Activated CD4-positive, alpha-beta T cell treated with anti-CD3 and anti-CD28 coated beads, Interleukin-2, amount 10 ng/mL, durations not matched to agents 24 days and 14 days (primary cell): Measurements from ENCODE around the gene INO80E. TPM values are rescaled to one million over a fixed set of nuclear protein-coding genes. Genes with fewer than 3 reads are reported as not detected.
"Not testable (repeated sequence)": the region's sequence is repeated elsewhere in the genome, so short reads cannot be mapped to it uniquely, and the experiment has no call there.

Experiments
- DNase-seq: peaks from one replicate; pipeline ENCODE4 v3.0.0; 2022
- H3K27ac Mint-ChIP-seq: one replicate; pipeline ENCODE4 v1.8.0; 2022; ENCODE audit warnings: mild to moderate bottlenecking, mixed read lengths
- H3K27me3 Mint-ChIP-seq: one replicate; pipeline ENCODE4 v1.8.0; 2022; ENCODE audit warnings: mixed read lengths
- H3K36me3 Mint-ChIP-seq: one replicate; pipeline ENCODE4 v1.8.0; 2022; ENCODE audit warnings: low read depth, mild to moderate bottlenecking, mixed read lengths
- H3K4me1 Mint-ChIP-seq: one replicate; pipeline ENCODE4 v1.8.0; 2021; ENCODE audit warnings: mixed read lengths
- H3K4me3 Mint-ChIP-seq: one replicate; pipeline ENCODE4 v1.8.0; 2022; ENCODE audit warnings: mild to moderate bottlenecking, moderate library complexity, mixed read lengths
- H3K9me3 Mint-ChIP-seq: one replicate; pipeline ENCODE4 v1.8.0; 2021; ENCODE audit warnings: mixed read lengths
- intact Hi-C: fragments of 100-400 bp; cut with micrococcal nuclease; formaldehyde crosslinking; loops from one replicate; pipeline ENCODE4 v1.15.1; 2023
- total RNA-seq: library from RNA; stranded (reverse); gene quantifications from 2 replicates; pipeline ENCODE4 v1.2.3, GENCODE V29; 2022

Gene INO80E
- total RNA-seq, 1 donor from 2014 or later: 133 TPM

DNA sequence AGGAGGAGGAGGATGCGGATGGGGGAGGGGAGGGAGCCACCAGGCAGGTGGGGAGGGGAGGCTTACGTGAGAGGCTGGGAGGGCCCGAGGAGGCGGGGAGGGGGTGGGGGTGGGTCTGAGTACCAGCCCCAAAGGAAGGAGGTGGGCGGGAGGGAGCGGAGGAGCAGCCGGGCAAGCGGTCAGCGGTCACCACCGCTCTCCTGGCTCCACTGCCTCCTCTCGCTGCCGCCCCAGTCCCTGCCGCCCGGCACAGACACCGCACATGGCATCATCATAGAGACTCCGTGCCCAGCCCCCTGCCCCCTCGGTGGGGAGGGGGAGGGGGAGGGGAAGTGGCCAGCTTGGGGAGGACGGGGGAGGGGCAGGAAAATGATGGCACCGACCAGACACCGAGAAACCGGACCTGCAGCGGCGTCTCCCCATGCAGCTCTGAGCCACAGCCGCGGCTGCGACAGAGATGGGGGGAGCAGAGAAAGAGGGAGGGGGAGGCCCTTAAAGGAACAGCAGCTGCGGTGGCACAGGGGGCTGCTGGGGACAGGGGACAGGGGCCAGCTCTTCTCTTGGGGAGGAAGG lies 34.9 kb downstream of the INO80E start, which contains the start of gene TLCD3B:
TSS of gene TLCD3B (minus strand) at position 431 of the 573 bp plus-strand sequence. CDS start 744 bp downstream, outside the sequence.
- no peaks in the 10 kb centered on the region for H3K36me3 Mint-ChIP-seq
- H3K27ac Mint-ChIP-seq: no peak within 1 kb of the TSS
- peaks cover 10% of the 10 kb centered on the region for H3K4me1 Mint-ChIP-seq
- intact Hi-C loops: no loop called here
- no peaks in the 10 kb centered on the region for H3K9me3 Mint-ChIP-seq
- peak; percentile 56 for DNase-seq
- peaks cover 55% of the 10 kb centered on the region for H3K27me3 Mint-ChIP-seq
- peak within 1 kb of the TSS; percentile 30 for H3K4me3 Mint-ChIP-seq

DNA sequence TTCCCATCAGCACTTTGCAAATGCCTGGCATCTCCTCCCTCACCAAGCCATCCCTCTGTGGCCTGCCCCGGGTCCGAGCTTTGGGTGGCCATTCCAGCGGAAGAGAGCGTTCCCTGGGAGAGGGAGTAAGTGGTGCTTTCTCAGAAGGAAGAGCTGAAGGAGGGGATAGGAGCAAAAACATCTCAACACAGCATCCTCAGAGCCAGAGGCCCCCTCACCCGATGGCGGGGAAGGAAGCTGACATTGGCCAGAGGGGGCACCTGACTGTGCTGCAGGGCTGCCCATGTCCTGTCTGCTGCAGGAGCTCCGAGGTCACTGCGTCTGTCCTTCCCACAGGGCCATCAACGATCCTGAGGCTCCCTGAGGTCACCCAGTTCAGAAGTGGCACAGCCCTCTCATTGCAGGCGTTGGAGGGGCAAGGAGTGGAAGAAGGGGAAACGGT lies 35.5 kb downstream of the INO80E start:
- peaks cover 56% of the 10 kb centered on the region for H3K27me3 Mint-ChIP-seq
- H3K4me1 Mint-ChIP-seq: peaks cover 10% of the 10 kb centered on the region
- no peak overlapping the region for H3K4me3 Mint-ChIP-seq
- H3K27ac Mint-ChIP-seq: no peak overlapping the region
- peak; percentile 57 for DNase-seq
- no peaks in the 10 kb centered on the region for H3K9me3 Mint-ChIP-seq
- H3K36me3 Mint-ChIP-seq: no peaks in the 10 kb centered on the region
- intact Hi-C loops: no loop called here

DNA sequence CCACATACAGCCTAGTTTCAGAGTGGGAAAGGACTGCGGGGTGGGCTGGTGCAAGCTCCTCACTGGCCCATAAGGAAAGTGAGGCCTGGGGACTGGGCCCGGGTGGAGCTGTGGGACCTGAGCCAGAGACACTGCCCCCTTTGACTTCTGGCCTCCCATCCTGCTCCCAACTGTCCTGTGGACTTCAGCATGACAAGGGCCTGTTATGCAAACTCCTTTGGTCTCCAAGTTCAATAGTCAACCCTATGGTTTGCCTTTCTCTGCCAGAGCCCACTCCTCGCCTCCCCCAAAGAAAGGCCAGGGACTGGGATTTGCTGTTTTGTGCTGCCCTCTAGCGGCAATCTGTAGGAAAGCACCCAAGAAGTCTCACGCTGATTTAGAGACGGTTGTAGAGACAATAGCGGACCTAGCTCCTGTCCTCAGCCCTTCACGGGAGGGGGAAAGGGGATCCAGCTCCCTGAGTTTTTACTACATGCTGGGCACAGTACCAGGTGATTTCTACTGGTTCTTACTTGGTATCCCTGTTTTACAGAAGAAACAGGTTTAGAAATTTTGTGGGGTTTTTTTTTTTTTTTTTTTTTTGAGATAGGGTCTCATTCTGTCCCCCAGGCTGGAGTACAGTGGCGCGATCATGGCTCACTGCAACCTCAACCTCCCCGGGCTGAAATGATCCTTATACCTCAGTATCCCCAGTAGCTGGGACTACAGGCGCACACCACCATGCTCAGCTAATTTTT lies 36.2 kb downstream of the INO80E start:
- H3K27ac Mint-ChIP-seq: peak overlapping the region; percentile 51
- intact Hi-C loops: no loop called here
- no peaks in the 10 kb centered on the region for H3K36me3 Mint-ChIP-seq
- H3K27me3 Mint-ChIP-seq: peaks cover 51% of the 10 kb centered on the region
- H3K9me3 Mint-ChIP-seq: no peaks in the 10 kb centered on the region
- no peak overlapping the region for H3K4me3 Mint-ChIP-seq
- DNase-seq: peak; percentile 90
- H3K4me1 Mint-ChIP-seq: peaks cover 10% of the 10 kb centered on the region

DNA sequence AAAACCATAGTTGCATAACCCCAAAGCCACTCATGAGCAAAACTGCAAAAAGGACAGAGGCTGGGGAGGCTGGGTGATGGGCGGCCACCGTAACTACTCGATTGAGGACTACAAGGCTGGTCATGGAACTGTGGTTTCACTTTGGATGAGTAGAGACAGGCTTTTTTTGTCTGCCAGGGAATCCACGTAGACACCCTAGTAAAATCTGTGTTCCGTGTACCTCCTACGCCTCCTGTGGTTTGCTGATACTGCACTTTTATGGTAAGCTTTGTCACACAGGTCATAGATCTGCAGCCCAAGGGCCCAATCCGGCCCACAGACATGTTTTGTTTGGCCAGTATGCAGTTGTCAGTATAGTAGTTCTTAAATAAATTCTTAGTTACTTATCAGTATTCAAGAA lies 37.2 kb downstream of the INO80E start:
- intact Hi-C loops: no loop called here
- Mint-ChIP-seq H3K4me3 (no peak overlapping the region), H3K36me3 (no peaks in the 10 kb centered on the region), H3K27ac (no peak overlapping the region), H3K9me3 (no peaks in the 10 kb centered on the region), H3K27me3 (peaks cover 48% of the 10 kb centered on the region), H3K4me1 (peaks cover 10% of the 10 kb centered on the region)
- DNase-seq: peak; percentile 56

DNA sequence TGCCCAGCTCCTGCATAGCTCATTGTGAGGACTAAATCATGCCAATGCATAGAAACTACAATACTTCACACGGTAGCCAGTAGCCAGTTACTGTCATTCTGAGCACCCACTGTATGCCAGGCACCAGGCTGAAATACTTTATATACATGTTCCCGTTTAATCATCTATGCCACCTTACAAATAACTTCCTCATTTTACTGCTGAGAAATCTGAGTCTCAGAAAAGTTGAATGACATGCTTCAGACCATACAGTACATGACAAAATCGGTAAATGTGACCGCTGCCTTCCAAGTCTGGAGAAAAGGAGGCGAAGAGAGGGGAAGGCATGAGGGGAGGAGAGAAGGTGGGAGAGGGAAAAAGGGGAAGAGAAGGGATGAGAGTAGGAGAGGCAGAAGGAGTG lies 44.2 kb downstream of the INO80E start:
- no peak overlapping the region for H3K4me3 Mint-ChIP-seq
- no peak for DNase-seq
- peaks cover 25% of the 10 kb centered on the region for H3K27me3 Mint-ChIP-seq
- peaks cover 3% of the 10 kb centered on the region for H3K4me1 Mint-ChIP-seq
- intact Hi-C loops: no loop called here
- no peak overlapping the region for H3K27ac Mint-ChIP-seq
- peaks cover 2% of the 10 kb centered on the region for H3K36me3 Mint-ChIP-seq
- no peaks in the 10 kb centered on the region for H3K9me3 Mint-ChIP-seq

DNA sequence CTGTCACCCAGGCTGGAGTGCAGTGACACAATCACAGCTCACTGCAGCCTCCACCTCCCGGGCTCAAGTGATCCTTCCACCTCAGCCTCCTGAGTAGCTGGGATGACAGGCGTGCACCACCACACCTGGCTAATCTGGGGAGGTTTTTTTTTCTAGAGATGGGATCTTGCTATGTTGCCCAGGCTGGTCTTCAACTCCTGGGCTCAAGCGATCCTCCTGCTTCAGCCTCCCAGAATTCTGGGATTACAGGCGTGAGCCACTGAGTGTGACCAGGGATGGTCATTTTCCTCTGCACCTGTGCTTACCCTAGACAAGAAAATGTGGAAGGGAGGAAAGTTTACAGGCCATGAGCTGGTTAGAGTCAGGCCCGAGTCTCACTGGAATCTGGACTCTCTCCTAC lies 44.6 kb downstream of the INO80E start:
- H3K4me3 Mint-ChIP-seq, H3K4me1 Mint-ChIP-seq, H3K9me3 Mint-ChIP-seq, intact Hi-C loops, H3K27ac Mint-ChIP-seq, H3K36me3 Mint-ChIP-seq, DNase-seq: not testable (repeated sequence)
- peaks cover 23% of the 10 kb centered on the region for H3K27me3 Mint-ChIP-seq

DNA sequence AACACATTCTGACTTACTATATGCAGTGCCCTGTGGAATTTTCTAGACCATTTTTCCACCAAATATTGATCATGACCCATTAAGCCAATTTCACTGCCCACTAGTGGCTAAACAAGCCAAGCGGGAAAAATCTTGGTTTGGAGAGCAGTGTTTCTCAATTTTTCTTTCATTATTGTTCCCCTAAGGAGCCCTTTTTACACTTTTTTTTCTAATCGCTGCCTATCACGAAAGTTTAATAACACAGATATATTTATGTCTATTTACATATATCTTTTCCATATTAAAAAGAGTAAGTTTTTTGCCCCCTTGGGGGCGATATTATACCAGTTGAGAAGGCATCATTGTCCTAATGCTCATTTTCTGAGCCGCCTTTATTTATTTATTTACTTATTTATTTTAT lies 45.8 kb downstream of the INO80E start:
- no peak for DNase-seq
- no peaks in the 10 kb centered on the region for H3K9me3 Mint-ChIP-seq
- intact Hi-C loops: no loop called here
- peaks cover 4% of the 10 kb centered on the region for H3K4me1 Mint-ChIP-seq
- H3K36me3 Mint-ChIP-seq: peaks cover 2% of the 10 kb centered on the region
- H3K4me3 Mint-ChIP-seq: no peak overlapping the region
- H3K27ac Mint-ChIP-seq: no peak overlapping the region
- H3K27me3 Mint-ChIP-seq: peaks cover 19% of the 10 kb centered on the region

DNA sequence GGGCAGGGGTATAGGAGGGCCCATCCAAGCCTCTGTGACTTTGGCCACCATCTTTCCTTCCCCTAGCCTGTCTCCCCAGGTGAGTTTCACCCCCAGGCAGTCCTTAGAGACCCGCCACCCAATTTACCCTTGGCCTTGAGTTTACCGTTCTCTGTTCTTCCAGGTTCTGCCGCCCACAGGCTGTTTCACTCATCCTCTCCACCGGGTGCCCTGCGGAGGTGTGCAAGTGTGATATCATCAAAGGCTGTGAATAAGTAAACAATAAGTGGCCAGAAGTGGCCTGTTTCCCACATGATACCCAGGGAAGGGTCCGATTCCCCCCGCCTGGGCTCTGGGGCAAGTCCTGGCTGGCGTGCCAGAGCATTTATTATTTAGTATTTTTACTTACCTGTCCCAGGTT lies 50.1 kb downstream of the INO80E start:
- Mint-ChIP-seq H3K36me3 (no peaks in the 10 kb centered on the region), H3K27me3 (peaks cover 9% of the 10 kb centered on the region), H3K9me3 (no peaks in the 10 kb centered on the region), H3K27ac (no peak overlapping the region), H3K4me3 (no peak overlapping the region), H3K4me1 (peaks cover 6% of the 10 kb centered on the region)
- DNase-seq: no peak
- intact Hi-C loops: no loop called here

DNA sequence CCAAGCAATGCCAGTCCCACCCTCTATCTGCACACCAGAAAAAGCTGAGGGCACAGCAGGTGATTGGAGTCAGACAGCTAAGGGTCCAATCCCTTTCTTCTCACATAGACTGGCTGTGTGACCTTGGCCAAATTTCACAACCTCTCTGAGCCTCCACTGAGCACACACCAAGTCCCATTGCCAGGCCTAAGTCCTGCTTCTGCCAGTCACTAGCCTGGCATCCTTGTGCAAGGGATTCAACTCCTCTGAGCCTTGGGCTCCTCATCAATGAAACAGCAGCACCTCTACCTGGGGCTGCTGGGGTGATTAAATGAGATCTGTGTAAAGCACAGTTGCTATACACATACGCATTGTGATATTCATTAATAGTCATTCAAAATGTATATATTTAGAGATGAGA lies 50.5 kb downstream of the INO80E start:
- no peak overlapping the region for H3K27ac Mint-ChIP-seq
- H3K27me3 Mint-ChIP-seq: peaks cover 9% of the 10 kb centered on the region
- intact Hi-C loops: no loop called here
- H3K36me3 Mint-ChIP-seq: no peaks in the 10 kb centered on the region
- DNase-seq: no peak
- peaks cover 8% of the 10 kb centered on the region for H3K4me1 Mint-ChIP-seq
- H3K9me3 Mint-ChIP-seq: no peaks in the 10 kb centered on the region
- H3K4me3 Mint-ChIP-seq: no peak overlapping the region

DNA sequence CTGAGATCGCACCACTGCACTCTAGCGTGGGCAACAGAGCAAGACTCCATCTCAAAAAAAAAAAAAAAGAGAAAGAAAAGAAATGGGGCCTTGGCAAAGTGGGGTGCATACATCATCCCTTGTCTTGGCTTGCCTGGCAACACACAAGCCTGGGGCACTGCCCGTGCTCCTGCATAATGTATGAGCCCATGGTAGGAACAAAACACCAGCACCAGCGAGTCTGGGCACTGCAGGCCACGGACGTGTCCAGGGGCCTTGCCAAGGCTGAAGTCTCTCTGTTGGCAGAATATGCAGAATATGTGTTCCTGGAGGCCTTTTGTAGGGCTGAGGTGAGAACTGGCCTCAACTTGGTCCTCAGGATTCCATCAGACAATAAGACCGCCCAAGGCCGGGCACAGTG lies 53.8 kb downstream of the INO80E start:
- H3K4me1 Mint-ChIP-seq: peaks cover 29% of the 10 kb centered on the region
- no peak overlapping the region for H3K4me3 Mint-ChIP-seq
- H3K27me3 Mint-ChIP-seq: peaks cover 3% of the 10 kb centered on the region
- no peaks in the 10 kb centered on the region for H3K36me3 Mint-ChIP-seq
- H3K27ac Mint-ChIP-seq: no peak overlapping the region
- no peaks in the 10 kb centered on the region for H3K9me3 Mint-ChIP-seq
- no peak for DNase-seq
- intact Hi-C loops: loop anchor here (10.0 kb wide), 1 partner anchor 235 kb away; the partner anchor contains the start of genes PAGR1 and PRRT2

DNA sequence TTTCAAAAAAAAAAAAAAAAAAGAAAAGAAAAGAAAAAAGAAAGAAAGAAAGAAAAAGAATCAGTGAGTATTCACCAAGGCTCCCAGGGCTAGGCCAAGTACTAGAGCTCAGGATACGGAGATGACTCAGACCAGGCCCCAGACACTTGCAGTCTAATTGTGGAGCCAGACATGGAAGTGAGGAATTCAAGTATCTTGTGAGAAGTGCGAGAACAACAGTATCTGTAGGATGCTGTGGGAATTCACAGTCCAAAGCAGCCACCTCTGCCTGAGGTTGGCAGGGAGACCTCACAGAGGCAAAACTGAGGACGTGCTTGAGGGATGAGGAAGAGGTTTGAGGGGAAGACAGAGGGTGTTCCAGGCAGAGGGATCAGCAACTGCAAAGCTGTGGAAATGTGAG lies 55.5 kb downstream of the INO80E start:
- Mint-ChIP-seq H3K27ac (peak overlapping the region; percentile 86), H3K27me3 (peaks cover 3% of the 10 kb centered on the region), H3K36me3 (no peaks in the 10 kb centered on the region), H3K4me3 (peak overlapping the region; percentile 78), H3K4me1 (peaks cover 33% of the 10 kb centered on the region), H3K9me3 (no peaks in the 10 kb centered on the region)
- intact Hi-C loops: loop anchor here (10.0 kb wide), 1 partner anchor 237 kb away; the partner anchor contains the start of genes PAGR1 and PRRT2
- no peak for DNase-seq

DNA sequence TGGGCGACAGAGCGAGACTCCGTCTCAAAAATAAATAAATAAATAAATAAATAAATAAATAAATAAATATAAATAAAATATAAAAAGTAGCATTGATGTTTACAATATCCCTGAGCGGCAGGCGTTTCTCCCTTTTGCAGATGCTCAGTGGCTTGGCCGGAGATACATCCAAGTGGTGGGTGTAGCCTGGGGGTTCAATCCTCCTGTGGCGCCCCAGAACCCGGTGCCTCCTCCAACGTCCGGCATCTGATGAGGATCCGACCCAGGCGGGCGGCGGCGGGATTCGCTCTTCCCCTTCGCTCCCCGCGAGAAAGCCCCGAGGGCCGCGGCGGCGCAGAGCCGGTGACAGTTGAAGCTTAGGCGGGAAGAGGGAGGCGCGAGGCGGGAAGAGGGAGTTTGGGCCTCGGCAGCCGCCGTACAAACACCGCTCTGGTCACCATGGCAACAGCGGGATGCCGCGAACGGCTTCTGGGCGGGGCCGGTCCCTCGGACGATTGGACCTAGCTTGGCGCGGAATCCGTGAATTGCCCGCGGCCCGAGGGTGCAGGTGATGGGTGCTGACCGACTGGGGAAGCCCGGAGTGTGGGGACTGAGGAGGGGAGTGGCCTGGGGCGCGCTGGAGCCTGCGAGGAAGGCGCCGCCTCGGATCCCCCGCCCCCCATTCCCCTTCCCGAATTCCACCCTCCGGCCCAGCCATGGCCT lies 56.8 kb downstream of the INO80E start:
- Mint-ChIP-seq H3K27me3 (no peaks in the 10 kb centered on the region), H3K4me1 (peaks cover 31% of the 10 kb centered on the region), H3K36me3 (no peaks in the 10 kb centered on the region), H3K9me3 (no peaks in the 10 kb centered on the region), H3K27ac (peak overlapping the region; percentile 81), H3K4me3 (peak overlapping the region; percentile 87)
- intact Hi-C loops: loop anchor here (1.0 to 10.0 kb wide), 3 partner anchors 11 to 238 kb away; partner anchors contain the start of genes INO80E, PAGR1 and PRRT2
- DNase-seq: peak; percentile 98

DNA sequence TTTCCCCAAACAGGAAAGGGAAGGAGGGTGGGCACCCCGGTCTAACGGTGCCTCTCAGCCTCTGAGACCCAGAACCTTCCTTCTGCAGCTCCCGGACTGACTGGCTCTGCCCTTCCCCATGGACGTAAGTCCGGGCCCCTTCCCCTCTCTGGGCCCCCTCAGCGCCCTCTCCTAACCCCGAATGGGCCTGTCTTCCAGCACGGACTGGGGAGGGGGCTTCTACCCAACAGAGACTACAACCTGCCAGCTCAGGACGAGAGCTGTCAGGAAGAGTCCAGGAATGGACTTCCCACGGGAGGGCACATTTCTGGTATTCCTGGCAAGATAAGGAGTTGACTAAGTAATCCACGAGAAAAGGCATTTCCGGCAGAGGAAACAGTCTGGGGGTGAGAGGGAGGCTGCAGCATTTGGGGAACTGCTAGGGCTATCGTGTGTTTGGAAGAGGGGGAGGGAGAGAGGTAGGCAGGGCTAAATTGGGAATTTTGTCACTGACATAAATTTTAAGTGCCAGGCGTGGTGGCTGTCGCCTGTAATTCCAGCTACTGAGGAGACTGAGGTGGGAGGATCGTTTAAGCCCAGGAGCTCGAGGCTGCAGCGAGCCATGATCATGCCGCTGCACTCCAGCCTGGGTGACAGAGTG lies 57.5 kb downstream of the INO80E start:
- Mint-ChIP-seq H3K36me3 (no peaks in the 10 kb centered on the region), H3K9me3 (no peaks in the 10 kb centered on the region), H3K4me1 (peaks cover 31% of the 10 kb centered on the region), H3K27ac (peak overlapping the region; percentile 29), H3K27me3 (no peaks in the 10 kb centered on the region), H3K4me3 (peak overlapping the region; percentile 87)
- intact Hi-C loops: loop anchor here (1.0 to 10.0 kb wide), 3 partner anchors 11 to 239 kb away; partner anchors contain the start of genes INO80E, PAGR1 and PRRT2
- no peak for DNase-seq
